Keratinocyte (primary cell): ENCODE data around the gene EPHB2. TPM values are rescaled to one million over a fixed set of nuclear protein-coding genes. Genes with fewer than 3 reads are reported as not detected.

ENCODE experiments used
- DNase-seq: peaks from one replicate; pipeline ENCODE4 v3.0.0-alpha.2; 2011; ENCODE audit warnings: low read depth, missing footprints, low spot score
- FAIRE-seq: peaks from 2 replicates; lab custom pipeline; 2011; peaks lifted over from hg19 to GRCh38; lab: Jason Lieb, UNC
- H2AFZ ChIP-seq: 2 replicates; pipeline ENCODE4 v1.6.0; 2012; ENCODE audit warnings: low read length, control low read depth, inconsistent platforms; ENCODE audit not compliant: control insufficient read depth
- H3K27ac ChIP-seq: 2 replicates; pipeline ENCODE4 v1.5.1; 2011; ENCODE audit warnings: low read length; ENCODE audit not compliant: control insufficient read depth, insufficient read depth
- H3K27me3 ChIP-seq: 3 replicates; pipeline ENCODE4 v1.6.0; 2011; ENCODE audit warnings: low read length; ENCODE audit not compliant: control insufficient read depth, insufficient read depth; ENCODE audit errors: extremely low read depth
- H3K36me3 ChIP-seq, 2 experiments: 2 replicates in 1 of 2; 3 replicates in 1 of 2; pipeline ENCODE4 v1.5.1; 2011; ENCODE audit warnings: low read length in 2 of 2, mild to moderate bottlenecking in 1 of 2; ENCODE audit not compliant: control insufficient read depth in 2 of 2, insufficient read depth in 2 of 2; ENCODE audit errors: extremely low read depth in 1 of 2
- H3K4me1 ChIP-seq: 3 replicates; pipeline ENCODE4 v1.5.1; 2011; ENCODE audit warnings: low read length; ENCODE audit not compliant: control insufficient read depth, insufficient read depth; ENCODE audit errors: extremely low read depth
- H3K4me2 ChIP-seq: 3 replicates; pipeline ENCODE4 v1.6.0; 2011; ENCODE audit warnings: low read depth, low read length; ENCODE audit not compliant: control insufficient read depth, insufficient read depth; ENCODE audit errors: extremely low read depth
- H3K4me3 ChIP-seq, 3 experiments: fragments of 200-600 bp in 1 of 3; sonication (generic) in 1 of 3; 2 replicates in 2 of 3; 3 replicates in 1 of 3; pipeline ENCODE4 v1.5.1; 2011 to 2016; ENCODE audit warnings: low read length in 3 of 3, mild to moderate bottlenecking in 3 of 3, control low read depth in 2 of 3, inconsistent platforms in 1 of 3, low read depth in 1 of 3, mixed read lengths in 1 of 3, mixed run types in 1 of 3, moderate library complexity in 1 of 3; ENCODE audit not compliant: control insufficient read depth in 2 of 3, insufficient read depth in 2 of 3; ENCODE audit errors: extremely low read depth in 1 of 3
- H3K79me2 ChIP-seq: 2 replicates; pipeline ENCODE4 v1.6.0; 2012; ENCODE audit warnings: low read length; ENCODE audit not compliant: control insufficient read depth, insufficient read depth
- H3K9ac ChIP-seq: 3 replicates; pipeline ENCODE4 v1.6.0; 2011; ENCODE audit warnings: low read length; ENCODE audit not compliant: control insufficient read depth, insufficient read depth; ENCODE audit errors: extremely low read depth
- H3K9me1 ChIP-seq: 3 replicates; pipeline ENCODE4 v1.6.0; 2011; ENCODE audit warnings: low read length; ENCODE audit not compliant: control insufficient read depth, insufficient read depth; ENCODE audit errors: extremely low read depth
- H3K9me3 ChIP-seq: 2 replicates; pipeline ENCODE4 v1.5.1; 2012; ENCODE audit warnings: low read depth, low read length; ENCODE audit not compliant: control insufficient read depth
- H4K20me1 ChIP-seq: 3 replicates; pipeline ENCODE4 v1.6.0; 2011; ENCODE audit warnings: low read length; ENCODE audit not compliant: control insufficient read depth, insufficient read depth; ENCODE audit errors: extremely low read depth
- CTCF ChIP-seq, 3 experiments: IDR thresholded peaks in 1 of 3; conservative IDR thresholded peaks in 1 of 3; optimal IDR thresholded peaks in 1 of 3; 2 replicates in 2 of 3; 3 replicates in 1 of 3; pipeline versions ENCODE3 to v1.5.1; 2011; ENCODE audit warnings: low read length in 3 of 3, mild to moderate bottlenecking in 3 of 3, moderate library complexity in 2 of 3, control low read depth in 1 of 3, inconsistent platforms in 1 of 3; ENCODE audit not compliant: insufficient read depth in 2 of 3; ENCODE audit errors: extremely low read depth in 1 of 3
- EZH2 ChIP-seq: IDR thresholded peaks from one replicate; pipeline ENCODE4 v1.6.1; 2012; ENCODE audit warnings: inconsistent platforms, mild to moderate bottlenecking, low read length, moderate library complexity
- dilution Hi-C: fragments of 300-500 bp; cut with MboI; formaldehyde crosslinking; loops from one replicate; pipeline ENCODE4 v1.7.0; 2020; ENCODE audit warnings: low sequenced_read_pairs; ENCODE audit not compliant: extremely low pct_ligation_motif_present
- polyA plus RNA-seq, 5 experiments: library from polyadenylated mRNA; depleted of rRNA in 3 of 5; stranded (reverse) in 3 of 5; stranded (forward) in 1 of 5; unstranded in 1 of 5; fragments of >200 nt; gene quantifications; 1 replicate in 1 of 5; 2 replicates in 3 of 5; 3 replicates in 1 of 5; pipeline versions ENCODE4 v1.2.1 to v1.2.3, GENCODE V29; 2011 to 2012; ENCODE audit warnings: missing spikeins in 2 of 5, low read depth in 1 of 5, low replicate concordance in 1 of 5

Gene EPHB2
- polyA plus RNA-seq, 1 donor (not counting 4 experiments of a cell fraction or from before 2014, with no cell fraction given), result 0.10 TPM

GRCh38 chr1:22920026-22920733 lies 209.5 kb downstream of the EPHB2 start:
- Histone ChIP-seq H4K20me1 (no peaks in the 10 kb centered on the region), H3K27me3 (peaks cover 5% of the 10 kb centered on the region), H3K9me1 (no peaks in the 10 kb centered on the region), H3K9me3 (no peaks in the 10 kb centered on the region), H3K79me2 (no peaks in the 10 kb centered on the region), H3K4me1 (no peaks in the 10 kb centered on the region), H3K4me2 (no peak overlapping the region), H3K27ac (no peak overlapping the region), H3K4me3 (no peak overlapping the region), H3K36me3 (no peaks in the 10 kb centered on the region), H3K9ac (no peak overlapping the region), H2AFZ (no peak overlapping the region)
- DNase-seq (no peak), FAIRE-seq (no peak)
- dilution Hi-C loops, result no loop called here
- TF ChIP-seq EZH2 (no peak), CTCF (optimal IDR thresholded peaks at IDR 0.05 in 1 of 3, IDR thresholded peaks at IDR 0.05 in 1 of 3, conservative IDR thresholded peaks at IDR 0.05 in 1 of 3; ENCODE audit: extremely low read depth in 1 of 3, insufficient read depth in 2 of 3, low read length in 3 of 3) (no peak)

GRCh38 chr1:22920734-22921451 lies 210.3 kb downstream of the EPHB2 start:
- H3K4me3 ChIP-seq, result no peak overlapping the region
- no peak overlapping the region for H3K4me2 ChIP-seq
- H3K79me2 ChIP-seq, result no peaks in the 10 kb centered on the region
- H4K20me1 ChIP-seq, result no peaks in the 10 kb centered on the region
- no peak for TF ChIP-seq EZH2
- TF ChIP-seq CTCF (optimal IDR thresholded peaks at IDR 0.05 in 1 of 3, IDR thresholded peaks at IDR 0.05 in 1 of 3, conservative IDR thresholded peaks at IDR 0.05 in 1 of 3; ENCODE audit: extremely low read depth in 1 of 3, insufficient read depth in 2 of 3, low read length in 3 of 3), result no peak
- no peaks in the 10 kb centered on the region for H3K4me1 ChIP-seq
- dilution Hi-C loops, result no loop called here
- no peaks in the 10 kb centered on the region for H3K9me3 ChIP-seq
- H3K27ac ChIP-seq, result no peak overlapping the region
- H3K9me1 ChIP-seq, result no peaks in the 10 kb centered on the region
- no peaks in the 10 kb centered on the region for H3K36me3 ChIP-seq
- DNase-seq (no peak), FAIRE-seq (no peak)
- H3K9ac ChIP-seq, result no peak overlapping the region
- peaks cover 5% of the 10 kb centered on the region for H3K27me3 ChIP-seq
- H2AFZ ChIP-seq, result no peak overlapping the region
